Suprapubic skin (tissue), 4 donors: ENCODE measurements around the gene NFIB. TPM values are rescaled to one million over a fixed set of nuclear protein-coding genes. Genes with fewer than 3 reads are reported as not detected.
A peak's percentile ranks its signal among the peaks of the same experiment; 100 is the strongest.

Experiments
- DNase-seq, 2 donors: peaks; one replicate each; pipeline ENCODE4 v3.0.0-alpha.2; 2019; ENCODE audit warnings: low spot score in 2 of 2
- H3K27ac ChIP-seq: fragments of 200-600 bp; sonication (generic); one replicate; pipeline ENCODE4 v1.5.1; 2019
- H3K27me3 ChIP-seq: fragments of 200-600 bp; sonication (generic); one replicate; pipeline ENCODE4 v1.5.1; 2019
- H3K36me3 ChIP-seq: fragments of 200-600 bp; sonication (generic); one replicate; pipeline ENCODE4 v1.5.1; 2019
- H3K4me1 ChIP-seq: fragments of 200-600 bp; sonication (generic); one replicate; pipeline ENCODE4 v1.5.1; 2019
- H3K4me3 ChIP-seq: fragments of 200-600 bp; sonication (generic); one replicate; pipeline ENCODE4 v1.5.1; 2019; ENCODE audit warnings: mild to moderate bottlenecking
- H3K9me3 ChIP-seq: fragments of 200-600 bp; sonication (generic); one replicate; pipeline ENCODE4 v1.5.1; 2019
- CTCF ChIP-seq, 2 donors: fragments of 200-600 bp in 1 of 2; fragments of 450-650 bp in 1 of 2; sonication (generic) in 1 of 2; IDR thresholded peaks; one replicate each; pipeline ENCODE4 v1.5.1; 2016 to 2019; ENCODE audit warnings: antibody characterized with exemption in 2 of 2, mild to moderate bottlenecking in 1 of 2, moderate library complexity in 1 of 2
- EP300 ChIP-seq: sonication (generic); formaldehyde crosslinking; IDR thresholded peaks from one replicate; pipeline ENCODE4 v1.6.1; 2017; ENCODE audit warnings: antibody characterized with exemption
- POLR2A ChIP-seq, 2 donors: fragments of 450-650 bp; IDR thresholded peaks; one replicate each; pipeline ENCODE4 v1.6.1; 2017; ENCODE audit warnings: antibody characterized with exemption in 2 of 2, mild to moderate bottlenecking in 2 of 2, moderate library complexity in 2 of 2
- POLR2AphosphoS5 ChIP-seq, 3 donors: sonication (generic); formaldehyde crosslinking; IDR thresholded peaks; one replicate each; pipeline ENCODE4 v1.6.1; 2017; ENCODE audit warnings: antibody characterized with exemption in 3 of 3
- WGBS: methylation state at CpG from one replicate; pipeline ENCODE4 v1.1.5; 2018; 5-methylcytosine and 5-hydroxymethylcytosine counted together
- total RNA-seq, 4 donors: library from RNA; depleted of rRNA; stranded (reverse); fragments of >200 nt; gene quantifications; one replicate each; pipeline ENCODE4 v1.1.0, GENCODE V29; 2016

Gene NFIB
- total RNA-seq, 4 donors from 2014 or later, result 90.4 to 204 (median 112) TPM

- TF ChIP-seq EP300, result no peak
- no peak for TF ChIP-seq CTCF (IDR thresholded peaks at IDR 0.05)
- Histone ChIP-seq H3K9me3 (no peaks in the 10 kb centered on the region), H3K4me1 (peaks cover 59% of the 10 kb centered on the region), H3K27me3 (peaks cover 17% of the 10 kb centered on the region), H3K27ac (peak overlapping the region; percentile 88), H3K36me3 (no peaks in the 10 kb centered on the region), H3K4me3 (peak overlapping the region; percentile 61)
- 41% methylated on average over 5 of the region's 5 CpGs for WGBS
- DNase-seq, result no peak
Measured at GRCh38 chr9:14343261-14344031, 29.5 kb upstream of the NFIB start.

- TF ChIP-seq POLR2A (IDR thresholded peaks at IDR 0.05) (no peak), POLR2AphosphoS5 (IDR thresholded peaks at IDR 0.05) (no peak), EP300 (no peak), CTCF (IDR thresholded peaks at IDR 0.05) (no peak)
- DNase-seq, result no peak
- no peak overlapping the region for H3K4me3 ChIP-seq
- no peaks in the 10 kb centered on the region for H3K36me3 ChIP-seq
- H3K27me3 ChIP-seq, result peaks cover 15% of the 10 kb centered on the region
- H3K9me3 ChIP-seq, result no peaks in the 10 kb centered on the region
- no peak overlapping the region for H3K27ac ChIP-seq
- peaks cover 57% of the 10 kb centered on the region for H3K4me1 ChIP-seq
- WGBS, result 81% methylated on average over 4 of the region's 4 CpGs
Measured at GRCh38 chr9:14342736-14343135, 28.8 kb upstream of the NFIB start.

GRCh38 chr9:14341437-14342122 is 27.6 kb upstream of the NFIB start:
- WGBS, result 46% methylated on average over 6 of the region's 6 CpGs
- H3K4me1 ChIP-seq, result peaks cover 46% of the 10 kb centered on the region
- DNase-seq, result no peak
- no peak for TF ChIP-seq POLR2A (IDR thresholded peaks at IDR 0.05)
- no peak for TF ChIP-seq POLR2AphosphoS5 (IDR thresholded peaks at IDR 0.05)
- no peak for TF ChIP-seq CTCF (IDR thresholded peaks at IDR 0.05)
- no peak for TF ChIP-seq EP300
- H3K27ac ChIP-seq, result no peak overlapping the region
- H3K4me3 ChIP-seq, result no peak overlapping the region
- no peaks in the 10 kb centered on the region for H3K9me3 ChIP-seq
- H3K27me3 ChIP-seq, result peaks cover 6% of the 10 kb centered on the region
- no peaks in the 10 kb centered on the region for H3K36me3 ChIP-seq

GRCh38 chr9:14340994-14341393 is 27.1 kb upstream of the NFIB start:
- no peak for TF ChIP-seq CTCF (IDR thresholded peaks at IDR 0.05)
- no peak for TF ChIP-seq EP300
- no peak for TF ChIP-seq POLR2A (IDR thresholded peaks at IDR 0.05)
- no peak for TF ChIP-seq POLR2AphosphoS5 (IDR thresholded peaks at IDR 0.05)
- peaks cover 41% of the 10 kb centered on the region for H3K4me1 ChIP-seq
- no peak overlapping the region for H3K27ac ChIP-seq
- DNase-seq, result no peak
- H3K27me3 ChIP-seq, result peaks cover 6% of the 10 kb centered on the region
- no peaks in the 10 kb centered on the region for H3K9me3 ChIP-seq
- 54% methylated on average over 3 of the region's 3 CpGs for WGBS
- H3K36me3 ChIP-seq, result no peaks in the 10 kb centered on the region
- H3K4me3 ChIP-seq, result no peak overlapping the region

- no peak for DNase-seq
- H3K36me3 ChIP-seq, result no peaks in the 10 kb centered on the region
- WGBS, result 48% methylated on average over 8 of the region's 8 CpGs
- TF ChIP-seq CTCF (IDR thresholded peaks at IDR 0.05), result no peak
- TF ChIP-seq POLR2AphosphoS5 (IDR thresholded peaks at IDR 0.05), result no peak
- no peak for TF ChIP-seq EP300
- TF ChIP-seq POLR2A (IDR thresholded peaks at IDR 0.05), result no peak
- no peak overlapping the region for H3K27ac ChIP-seq
- peaks cover 34% of the 10 kb centered on the region for H3K4me1 ChIP-seq
- H3K9me3 ChIP-seq, result no peaks in the 10 kb centered on the region
- no peaks in the 10 kb centered on the region for H3K27me3 ChIP-seq
- H3K4me3 ChIP-seq, result no peak overlapping the region
Measured at GRCh38 chr9:14340219-14340873, 26.4 kb upstream of the NFIB start.
